Activated T-helper 17 cell treated with anti-CD3 and anti-CD28 coated beads, Interleukin-2, amount 50 U/mL, for 72 hours (primary cell): ENCODE results near the gene UBXN11. TPM values are rescaled to one million over a fixed set of nuclear protein-coding genes. Genes with fewer than 3 reads are reported as not detected.

ENCODE experiments used
- ATAC-seq: fragments of 150-1000 bp; cut with Tn5 transposase; replicated peaks from 2 replicates; pipeline ENCODE4 v1.10.0; 2021; ENCODE audit warnings: mild to moderate bottlenecking, moderate library complexity
- H3K27ac Mint-ChIP-seq: one replicate; pipeline ENCODE4 v1.8.0; 2022; ENCODE audit warnings: mixed read lengths
- H3K27me3 Mint-ChIP-seq: one replicate; pipeline ENCODE4 v1.8.0; 2022; ENCODE audit warnings: mixed read lengths
- H3K36me3 Mint-ChIP-seq: one replicate; pipeline ENCODE4 v1.8.0; 2022; ENCODE audit warnings: low read depth, mild to moderate bottlenecking, mixed read lengths
- H3K4me1 Mint-ChIP-seq: one replicate; pipeline ENCODE4 v1.8.0; 2022; ENCODE audit warnings: mixed read lengths
- H3K4me3 Mint-ChIP-seq: one replicate; pipeline ENCODE4 v1.8.0; 2022; ENCODE audit warnings: mild to moderate bottlenecking, mixed read lengths
- H3K9me3 Mint-ChIP-seq: one replicate; pipeline ENCODE4 v1.8.0; 2022; ENCODE audit warnings: mixed read lengths
- total RNA-seq, 2 donors: library from RNA; stranded (reverse); gene quantifications; one replicate each; pipeline ENCODE4 v1.2.3, GENCODE V29; 2022

The UBXN11 gene
- total RNA-seq, 2 donors from 2014 or later, result 17.9 to 23.2 TPM

DNA sequence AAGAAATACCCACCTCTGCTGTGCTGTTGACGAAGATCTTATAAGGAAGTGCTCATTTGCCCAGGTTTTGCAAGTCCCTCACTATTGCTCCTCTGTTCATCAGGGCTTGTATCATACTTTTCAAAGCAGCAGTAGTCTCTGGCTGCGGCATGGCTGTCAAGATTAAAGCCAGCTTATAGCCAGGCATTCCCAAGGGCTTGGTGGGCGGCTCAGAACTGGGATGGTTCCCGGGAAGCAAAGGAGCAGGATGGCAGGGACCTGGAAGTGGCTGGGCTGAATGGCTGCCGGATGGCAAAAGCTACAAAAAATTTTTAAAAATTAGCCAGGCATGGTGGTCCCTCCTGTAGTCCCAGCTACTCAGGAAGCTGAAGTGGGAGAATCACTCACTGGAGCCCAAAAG is 43.2 kb downstream of the UBXN11 start:
- no peak for ATAC-seq
- Mint-ChIP-seq H3K27me3 (no peaks in the 10 kb centered on the region), H3K36me3 (peaks cover 99% of the 10 kb centered on the region), H3K4me1 (peaks cover 2% of the 10 kb centered on the region), H3K4me3 (no peak overlapping the region), H3K9me3 (no peaks in the 10 kb centered on the region), H3K27ac (no peak overlapping the region)

GRCh38 chr1:26259578-26259977 is 46.9 kb downstream of the UBXN11 start:
- no peak overlapping the region for H3K4me3 Mint-ChIP-seq
- H3K4me1 Mint-ChIP-seq, result peaks cover 4% of the 10 kb centered on the region
- H3K9me3 Mint-ChIP-seq, result no peaks in the 10 kb centered on the region
- no peak overlapping the region for H3K27ac Mint-ChIP-seq
- no peaks in the 10 kb centered on the region for H3K27me3 Mint-ChIP-seq
- ATAC-seq, result no peak
- peaks cover 98% of the 10 kb centered on the region for H3K36me3 Mint-ChIP-seq

DNA sequence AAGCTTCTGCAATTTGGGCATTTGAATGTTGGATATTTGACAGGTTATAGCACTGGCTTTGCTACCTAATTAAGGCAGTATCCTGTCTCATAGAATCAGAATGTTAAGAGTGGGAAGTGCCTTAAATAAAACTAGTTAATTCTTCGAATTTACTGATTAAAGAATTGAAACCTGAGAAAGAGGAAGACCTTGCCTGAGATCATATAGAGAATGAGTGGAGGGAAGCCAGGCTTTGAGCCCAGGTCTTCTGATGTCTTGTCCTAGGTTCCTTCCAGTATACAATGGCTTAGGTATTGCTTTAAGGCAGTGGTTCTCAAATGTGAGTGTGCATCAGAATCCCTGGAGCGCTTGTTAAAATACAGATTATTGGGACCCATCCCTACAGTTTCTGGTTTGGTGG is 47.4 kb downstream of the UBXN11 start:
- H3K36me3 Mint-ChIP-seq, result peaks cover 98% of the 10 kb centered on the region
- no peak overlapping the region for H3K27ac Mint-ChIP-seq
- peaks cover 4% of the 10 kb centered on the region for H3K4me1 Mint-ChIP-seq
- no peak for ATAC-seq
- H3K27me3 Mint-ChIP-seq, result no peaks in the 10 kb centered on the region
- no peaks in the 10 kb centered on the region for H3K9me3 Mint-ChIP-seq
- H3K4me3 Mint-ChIP-seq, result no peak overlapping the region

GRCh38 chr1:26257222-26257621 is 49.2 kb downstream of the UBXN11 start:
- peaks cover 4% of the 10 kb centered on the region for H3K4me1 Mint-ChIP-seq
- H3K36me3 Mint-ChIP-seq, result peaks cover 93% of the 10 kb centered on the region
- no peak for ATAC-seq
- H3K27ac Mint-ChIP-seq, result no peak overlapping the region
- H3K9me3 Mint-ChIP-seq, result no peaks in the 10 kb centered on the region
- no peak overlapping the region for H3K4me3 Mint-ChIP-seq
- H3K27me3 Mint-ChIP-seq, result no peaks in the 10 kb centered on the region

DNA sequence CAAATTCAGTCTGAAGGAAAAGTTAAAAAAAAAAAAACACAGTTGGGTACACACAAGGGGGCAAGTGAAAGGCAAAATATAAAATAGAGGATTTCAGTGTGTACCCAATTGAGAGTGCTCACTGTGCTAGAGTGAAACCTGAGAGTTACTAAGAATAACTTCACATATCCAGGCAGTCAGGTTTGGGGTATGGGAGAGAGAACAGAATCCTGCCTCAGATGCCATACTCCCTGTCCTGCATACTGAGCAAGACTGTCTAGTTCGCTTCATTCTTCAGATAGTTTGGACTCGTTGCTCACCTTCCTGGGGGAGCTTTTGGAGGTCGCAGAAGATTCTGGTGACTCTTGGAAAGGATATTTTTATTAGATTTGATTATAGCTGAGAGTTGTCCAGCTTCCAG is 52.0 kb downstream of the UBXN11 start:
- no peaks in the 10 kb centered on the region for H3K27me3 Mint-ChIP-seq
- no peak for ATAC-seq
- no peaks in the 10 kb centered on the region for H3K9me3 Mint-ChIP-seq
- H3K4me3 Mint-ChIP-seq, result no peak overlapping the region
- no peak overlapping the region for H3K27ac Mint-ChIP-seq
- H3K36me3 Mint-ChIP-seq, result peaks cover 70% of the 10 kb centered on the region
- peaks cover 4% of the 10 kb centered on the region for H3K4me1 Mint-ChIP-seq

DNA sequence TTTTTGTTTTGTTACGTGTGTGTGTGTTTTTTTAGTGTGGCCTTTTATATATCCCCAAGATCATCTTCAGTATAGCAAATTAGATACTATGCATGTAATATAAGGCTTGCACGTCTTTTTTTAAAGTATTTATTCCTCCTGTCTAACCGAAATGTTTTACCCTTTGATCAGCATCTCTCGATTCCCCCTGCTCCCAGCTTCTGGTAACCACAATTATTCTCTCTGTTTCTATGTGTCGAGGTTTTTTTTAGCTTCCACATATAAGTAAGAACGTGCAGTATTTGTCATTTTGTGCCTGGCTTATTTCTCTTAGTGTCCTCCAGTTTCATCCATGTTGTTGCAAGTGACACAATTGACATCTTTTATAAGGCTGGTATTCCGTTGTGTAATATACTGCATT is 53.7 kb downstream of the UBXN11 start:
- no peaks in the 10 kb centered on the region for H3K4me1 Mint-ChIP-seq
- no peak overlapping the region for H3K27ac Mint-ChIP-seq
- ATAC-seq, result no peak
- H3K27me3 Mint-ChIP-seq, result no peaks in the 10 kb centered on the region
- H3K4me3 Mint-ChIP-seq, result no peak overlapping the region
- H3K9me3 Mint-ChIP-seq, result no peaks in the 10 kb centered on the region
- H3K36me3 Mint-ChIP-seq, result peaks cover 67% of the 10 kb centered on the region

- peaks cover 69% of the 10 kb centered on the region for H3K36me3 Mint-ChIP-seq
- H3K4me3 Mint-ChIP-seq, result no peak overlapping the region
- H3K9me3 Mint-ChIP-seq, result no peaks in the 10 kb centered on the region
- ATAC-seq, result no peak
- H3K4me1 Mint-ChIP-seq, result peaks cover 15% of the 10 kb centered on the region
- no peaks in the 10 kb centered on the region for H3K27me3 Mint-ChIP-seq
- H3K27ac Mint-ChIP-seq, result no peak overlapping the region
These were observed 66.5 kb downstream of the UBXN11 start for GRCh38 chr1:26239936-26240335.

GRCh38 chr1:26237230-26237966 is 69.0 kb downstream of the UBXN11 start:
- Mint-ChIP-seq H3K27me3 (no peaks in the 10 kb centered on the region), H3K9me3 (no peaks in the 10 kb centered on the region), H3K4me3 (peak overlapping the region; percentile 48), H3K4me1 (peaks cover 15% of the 10 kb centered on the region), H3K36me3 (peaks cover 44% of the 10 kb centered on the region), H3K27ac (peak overlapping the region; percentile 21)
- ATAC-seq, result no peak

GRCh38 chr1:26234644-26235370 is 71.6 kb downstream of the UBXN11 start:
- Mint-ChIP-seq H3K4me3 (peak overlapping the region; percentile 99), H3K27me3 (no peaks in the 10 kb centered on the region), H3K27ac (peak overlapping the region; percentile 96)

DNA sequence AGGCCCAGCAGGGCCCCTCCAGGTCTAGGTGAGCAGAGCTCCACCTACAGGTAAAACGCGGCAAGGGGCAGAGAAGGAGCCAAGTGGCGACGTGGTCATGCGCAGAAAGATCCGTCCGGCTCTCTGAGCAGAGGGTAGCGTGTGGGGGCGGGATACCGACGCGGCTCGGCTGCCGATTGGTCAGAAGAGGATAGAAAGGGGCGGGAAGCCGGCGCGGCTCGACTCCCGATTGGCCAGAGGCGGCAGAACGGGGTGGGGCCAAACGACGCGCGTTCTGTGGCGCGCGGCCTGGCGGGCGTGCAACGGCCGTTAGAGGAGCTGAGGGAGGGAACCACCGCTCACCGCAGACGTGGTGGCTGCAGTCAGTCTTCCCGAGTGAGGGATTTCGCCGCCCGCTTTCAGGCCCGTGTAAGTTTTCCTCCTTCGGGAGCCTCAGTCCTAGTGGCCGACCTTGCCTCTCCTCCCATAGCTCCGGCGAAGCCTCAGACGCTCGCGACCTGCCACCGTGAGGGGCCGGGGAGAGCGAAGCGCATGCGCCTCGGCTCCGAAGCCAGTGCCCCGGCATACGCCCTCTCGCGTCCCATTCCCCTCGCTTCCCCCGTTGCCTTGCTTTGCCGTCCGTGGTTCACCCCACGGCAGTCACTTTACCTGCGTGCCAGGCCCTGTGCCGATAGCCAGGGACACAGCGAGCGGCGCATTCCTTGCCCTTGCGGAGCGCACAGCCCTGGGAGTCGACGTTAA is 72.4 kb downstream of the UBXN11 start, which contains the start of gene CEP85:
TSS of gene CEP85 (plus strand) at position 298 of the 741 bp plus-strand sequence. CDS start 5,584 bp downstream, outside the sequence.
- H3K27me3 Mint-ChIP-seq, result no peaks in the 10 kb centered on the region
- peak; percentile 96 for ATAC-seq
- H3K27ac Mint-ChIP-seq, result peak within 1 kb of the TSS; percentile 96
- peak within 1 kb of the TSS; percentile 99 for H3K4me3 Mint-ChIP-seq
- H3K36me3 Mint-ChIP-seq, result peaks cover 14% of the 10 kb centered on the region
- H3K4me1 Mint-ChIP-seq, result peaks cover 15% of the 10 kb centered on the region
- no peaks in the 10 kb centered on the region for H3K9me3 Mint-ChIP-seq

More at GRCh38 chr1:26234644-26235370, 71.6 kb downstream of the UBXN11 start:
- Mint-ChIP-seq H3K36me3 (peaks cover 18% of the 10 kb centered on the region), H3K4me1 (peaks cover 15% of the 10 kb centered on the region), H3K9me3 (no peaks in the 10 kb centered on the region)
- no peak for ATAC-seq

Other genes with a start within 250 kb of the UBXN11 start
- gene TRIM63, start 239.0 kb downstream of the UBXN11 start, total RNA-seq, result not detected
- gene PDIK1L, start 194.8 kb downstream of the UBXN11 start, total RNA-seq, result 10 to 100 TPM; 11.2 to 12.3 TPM
- gene FAM110D, start 147.6 kb downstream of the UBXN11 start, total RNA-seq, result not detected
- gene C1orf232, start 137.7 kb downstream of the UBXN11 start, total RNA-seq, result not detected
- gene ZNF593, start 136.7 kb downstream of the UBXN11 start, total RNA-seq, result 10 to 100 TPM; 20.4 to 52.4 TPM
- gene ZNF593OS, start 134.8 kb downstream of the UBXN11 start, total RNA-seq, result not detected
- gene CNKSR1, start 129.1 kb downstream of the UBXN11 start, total RNA-seq, result 1 to 10 TPM; 2.9 to 4.6 TPM
- gene CATSPER4, start 116.0 kb downstream of the UBXN11 start, total RNA-seq, result not detected
- gene CEP85, start 72.4 kb downstream of the UBXN11 start, total RNA-seq, result 10 to 100 TPM; 34.8 to 37.7 TPM
- 100 to 1,000 TPM; 258 to 280 TPM for gene SH3BGRL3, start 26.6 kb downstream of the UBXN11 start, total RNA-seq
- gene CD52, start 11.3 kb upstream of the UBXN11 start, total RNA-seq, result 100 to 1,000 TPM; 218 to 542 TPM
- 10 to 100 TPM in 1 of 2 donors, under 1 TPM in 1; 0.37 to 13.6 TPM for gene CRYBG2, start 47.5 kb upstream of the UBXN11 start, total RNA-seq
- gene ZNF683, start 66.1 kb upstream of the UBXN11 start, total RNA-seq, result not detected
- not detected for gene LIN28A, start 104.2 kb upstream of the UBXN11 start, total RNA-seq
- gene DHDDS, start 125.7 kb upstream of the UBXN11 start, total RNA-seq, result 10 to 100 TPM; 55.7 to 56.6 TPM
- gene HMGN2, start 165.8 kb upstream of the UBXN11 start, total RNA-seq, result 100 to 1,000 TPM; 551 to 805 TPM
- 100 to 1,000 TPM; 154 to 211 TPM for gene RPS6KA1, start 223.1 kb upstream of the UBXN11 start, total RNA-seq